GM12873 (cell line): ENCODE measurements around the gene BTRC.

Source experiments
- CTCF ChIP-seq: IDR thresholded peaks from 2 replicates; pipeline ENCODE4 v1.5.1; 2012; ENCODE audit warnings: low read depth, mild to moderate bottlenecking, moderate library complexity, low read length, control low read depth; ENCODE audit not compliant: insufficient read depth; ENCODE audit errors: missing control alignments

Gene BTRC

DNA sequence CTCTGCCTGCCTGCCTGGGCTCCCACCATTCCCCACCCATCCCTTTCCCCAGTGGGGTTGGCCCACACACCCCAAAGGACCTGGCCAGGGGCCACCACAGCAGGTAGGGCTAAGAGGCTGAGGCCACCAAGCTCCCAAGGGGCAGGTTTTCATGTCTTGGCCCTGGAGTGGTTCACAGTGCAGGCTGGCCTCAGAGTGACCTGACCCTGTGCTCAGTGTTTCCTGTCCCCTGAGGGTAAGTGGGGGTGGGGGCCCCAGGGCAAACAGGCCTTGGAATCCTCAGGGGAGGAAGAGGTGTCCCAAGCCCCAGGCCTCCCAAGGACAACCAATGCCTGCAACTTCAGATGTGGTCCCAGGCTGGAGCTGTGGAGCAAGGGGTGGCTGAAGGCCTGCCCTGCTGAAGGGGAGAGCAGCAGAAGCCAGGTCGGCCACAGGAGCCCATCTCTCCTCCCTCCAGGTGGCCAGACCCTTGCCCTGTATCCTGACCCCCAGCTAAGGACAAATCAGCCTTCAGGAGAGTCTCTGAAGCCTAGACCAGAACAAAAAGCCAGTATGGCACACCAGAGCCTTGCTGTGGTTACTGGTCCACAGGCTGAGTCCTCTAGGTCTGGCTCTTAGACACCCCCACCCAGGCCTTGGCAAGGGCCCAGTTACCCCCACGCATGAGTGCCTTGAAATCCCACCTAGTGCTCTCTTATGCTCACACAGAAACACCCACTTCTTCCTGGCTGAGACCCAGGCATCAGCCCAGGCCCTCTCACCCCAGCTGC lies 206.5 kb downstream of the BTRC start:
- no peak for TF ChIP-seq CTCF

DNA sequence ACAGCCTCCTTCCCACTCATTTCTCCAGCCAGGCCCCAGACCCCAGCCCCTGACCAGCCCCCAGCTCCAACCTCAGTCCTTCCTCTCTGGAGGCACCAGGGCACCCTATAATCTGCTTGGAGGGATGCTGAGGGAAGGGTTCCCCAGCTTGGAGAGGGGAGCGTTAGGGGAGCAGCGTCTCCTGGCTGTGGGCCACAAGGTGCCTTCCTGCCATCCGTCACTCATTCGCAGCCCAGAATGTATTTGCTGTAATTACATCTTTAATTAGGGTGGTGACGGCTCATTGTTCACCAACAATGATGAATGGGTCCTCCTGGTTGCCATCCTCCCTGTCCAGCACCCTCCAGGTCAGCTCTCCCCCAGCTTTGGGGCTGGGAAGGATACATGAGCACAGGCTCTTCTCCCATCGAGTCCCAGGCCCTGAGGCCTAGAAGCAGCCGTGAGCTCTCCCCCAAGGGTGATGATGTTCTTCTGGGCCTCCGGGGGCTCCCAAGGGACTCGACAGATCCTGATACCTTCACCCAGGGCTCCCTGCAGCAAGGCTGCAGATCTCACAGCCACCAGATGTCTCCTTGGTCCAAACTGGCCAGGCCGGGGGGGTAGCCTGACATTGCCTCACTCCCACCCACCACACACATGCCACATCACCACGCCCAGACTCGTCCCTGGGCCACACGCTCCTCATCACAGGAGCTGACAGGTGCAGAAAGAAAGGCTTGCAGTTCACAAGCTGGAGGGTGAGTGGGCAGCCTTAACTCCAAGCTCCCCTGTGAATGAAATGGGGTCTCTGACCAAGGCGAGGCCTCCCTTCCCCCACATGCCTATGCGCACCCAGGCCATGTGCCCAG lies 207.3 kb downstream of the BTRC start:
- no peak for TF ChIP-seq CTCF

GRCh38 chr10:101562231-101562630 lies 208.3 kb downstream of the BTRC start:
- TF ChIP-seq CTCF = no peak

GRCh38 chr10:101563007-101563406 lies 209.0 kb downstream of the BTRC start:
- no peak for TF ChIP-seq CTCF

DNA sequence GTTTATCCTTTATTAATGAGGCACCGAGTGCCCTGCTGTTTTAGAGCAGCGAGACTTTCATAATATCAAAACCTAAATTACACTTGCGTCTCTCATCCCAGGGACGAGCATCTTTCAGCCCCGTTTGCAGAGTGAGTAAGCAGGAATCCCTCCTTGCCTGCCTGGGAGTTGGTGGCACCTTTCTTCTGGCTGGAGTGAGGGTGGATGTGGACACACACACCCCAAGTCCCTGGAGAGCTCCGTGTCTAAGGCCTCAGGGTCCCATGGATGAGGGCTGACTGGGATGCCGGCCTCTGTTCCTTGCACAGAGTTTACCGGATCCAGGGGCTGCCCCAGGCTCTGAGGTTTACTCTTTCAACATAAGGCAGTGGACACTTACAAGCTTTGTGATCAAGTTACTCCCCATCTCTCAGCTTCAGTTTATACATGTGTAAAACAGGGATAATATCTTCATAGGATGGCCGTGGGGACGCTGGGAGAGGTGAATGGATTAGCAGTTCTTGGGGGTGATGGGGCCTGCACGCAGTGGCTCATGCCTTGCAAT lies 209.6 kb downstream of the BTRC start:
- no peak for TF ChIP-seq CTCF

GRCh38 chr10:101564490-101564991 lies 210.6 kb downstream of the BTRC start:
- TF ChIP-seq CTCF = no peak

GRCh38 chr10:101565370-101565900 lies 211.5 kb downstream of the BTRC start:
- TF ChIP-seq CTCF = no peak
